ENCODE results near the gene UPK2.
A peak's percentile ranks its signal among the peaks of the same experiment; 100 is the strongest.

UPK2 gene

DNA sequence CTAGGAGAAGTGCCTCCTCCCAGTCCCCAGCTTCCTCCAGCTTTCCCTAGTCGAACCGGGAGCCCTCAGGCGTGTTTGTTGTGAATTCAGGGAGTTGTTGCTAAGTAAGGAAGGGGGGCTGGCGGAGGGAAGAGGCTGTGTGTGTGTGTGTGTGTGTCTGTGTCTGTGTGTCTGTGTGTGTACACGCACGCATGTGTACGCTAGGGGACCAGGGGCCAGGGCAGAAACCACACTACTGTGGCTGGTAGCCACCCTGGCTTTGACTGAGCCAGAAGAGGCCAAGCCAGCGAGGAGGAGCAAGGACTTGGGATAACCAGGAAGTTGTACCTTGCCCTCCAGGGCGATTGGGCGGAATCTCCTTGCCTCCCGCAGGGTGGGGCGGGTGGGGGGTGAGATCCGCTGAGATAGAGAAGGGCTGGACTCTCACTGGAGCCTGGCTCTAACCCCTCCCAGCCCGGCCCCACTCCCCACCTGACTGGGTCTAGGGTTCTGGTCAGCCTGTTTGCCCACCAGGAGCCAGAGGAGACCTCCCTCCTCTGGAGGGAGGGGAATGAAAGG, 37.9 kb upstream of the UPK2 start:
- TF ChIP-seq, protein P1, sequence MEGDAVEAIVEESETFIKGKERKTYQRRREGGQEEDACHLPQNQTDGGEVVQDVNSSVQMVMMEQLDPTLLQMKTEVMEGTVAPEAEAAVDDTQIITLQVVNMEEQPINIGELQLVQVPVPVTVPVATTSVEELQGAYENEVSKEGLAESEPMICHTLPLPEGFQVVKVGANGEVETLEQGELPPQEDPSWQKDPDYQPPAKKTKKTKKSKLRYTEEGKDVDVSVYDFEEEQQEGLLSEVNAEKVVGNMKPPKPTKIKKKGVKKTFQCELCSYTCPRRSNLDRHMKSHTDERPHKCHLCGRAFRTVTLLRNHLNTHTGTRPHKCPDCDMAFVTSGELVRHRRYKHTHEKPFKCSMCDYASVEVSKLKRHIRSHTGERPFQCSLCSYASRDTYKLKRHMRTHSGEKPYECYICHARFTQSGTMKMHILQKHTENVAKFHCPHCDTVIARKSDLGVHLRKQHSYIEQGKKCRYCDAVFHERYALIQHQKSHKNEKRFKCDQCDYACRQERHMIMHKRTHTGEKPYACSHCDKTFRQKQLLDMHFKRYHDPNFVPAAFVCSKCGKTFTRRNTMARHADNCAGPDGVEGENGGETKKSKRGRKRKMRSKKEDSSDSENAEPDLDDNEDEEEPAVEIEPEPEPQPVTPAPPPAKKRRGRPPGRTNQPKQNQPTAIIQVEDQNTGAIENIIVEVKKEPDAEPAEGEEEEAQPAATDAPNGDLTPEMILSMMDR (conservative IDR thresholded peaks at IDR 0.05; ENCODE audit: low read depth, low read length), result no peak
- DNase-seq (ENCODE audit: low read depth), result no peak

DNA sequence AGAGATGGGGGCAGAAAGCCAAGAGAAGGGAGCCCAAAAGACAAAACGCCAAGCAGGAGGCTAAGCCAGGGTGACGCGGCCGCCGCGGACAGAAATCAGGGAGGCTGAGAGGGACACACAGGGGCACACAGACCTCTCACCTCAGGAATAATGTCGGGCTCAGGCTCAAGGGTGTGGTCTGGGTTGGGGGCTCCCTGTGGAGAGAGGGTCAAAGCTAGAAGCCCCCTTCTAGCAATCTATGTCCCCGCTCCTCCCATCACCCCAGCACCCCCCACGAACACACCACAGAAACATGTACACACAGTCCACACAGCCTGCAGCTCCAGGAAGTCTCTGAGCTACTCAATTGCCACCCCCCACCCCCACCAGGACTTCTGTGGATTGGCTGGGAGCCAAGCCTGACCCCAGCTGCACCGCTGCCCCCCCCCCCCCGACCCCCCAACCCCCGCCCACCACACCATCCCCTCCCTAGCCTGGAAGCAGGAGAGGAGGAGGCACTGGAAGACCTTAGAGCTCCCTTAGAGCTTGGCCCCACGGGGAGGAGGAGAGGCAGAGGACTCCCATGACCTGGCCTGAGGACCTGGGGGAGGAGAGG, 37.3 kb upstream of the UPK2 start:
- TF ChIP-seq, protein P1 (conservative IDR thresholded peaks at IDR 0.05; ENCODE audit: low read depth, low read length), result no peak
- H3K4me3 ChIP-seq (ENCODE audit: low read length), result peak overlapping the region; percentile 99
- DNase-seq (ENCODE audit: low read depth), result no peak

More for the DNA sequence above, 37.9 kb upstream of the UPK2 start:
- peak overlapping the region; percentile 24 for H3K4me3 ChIP-seq (ENCODE audit: low read length)

DNA sequence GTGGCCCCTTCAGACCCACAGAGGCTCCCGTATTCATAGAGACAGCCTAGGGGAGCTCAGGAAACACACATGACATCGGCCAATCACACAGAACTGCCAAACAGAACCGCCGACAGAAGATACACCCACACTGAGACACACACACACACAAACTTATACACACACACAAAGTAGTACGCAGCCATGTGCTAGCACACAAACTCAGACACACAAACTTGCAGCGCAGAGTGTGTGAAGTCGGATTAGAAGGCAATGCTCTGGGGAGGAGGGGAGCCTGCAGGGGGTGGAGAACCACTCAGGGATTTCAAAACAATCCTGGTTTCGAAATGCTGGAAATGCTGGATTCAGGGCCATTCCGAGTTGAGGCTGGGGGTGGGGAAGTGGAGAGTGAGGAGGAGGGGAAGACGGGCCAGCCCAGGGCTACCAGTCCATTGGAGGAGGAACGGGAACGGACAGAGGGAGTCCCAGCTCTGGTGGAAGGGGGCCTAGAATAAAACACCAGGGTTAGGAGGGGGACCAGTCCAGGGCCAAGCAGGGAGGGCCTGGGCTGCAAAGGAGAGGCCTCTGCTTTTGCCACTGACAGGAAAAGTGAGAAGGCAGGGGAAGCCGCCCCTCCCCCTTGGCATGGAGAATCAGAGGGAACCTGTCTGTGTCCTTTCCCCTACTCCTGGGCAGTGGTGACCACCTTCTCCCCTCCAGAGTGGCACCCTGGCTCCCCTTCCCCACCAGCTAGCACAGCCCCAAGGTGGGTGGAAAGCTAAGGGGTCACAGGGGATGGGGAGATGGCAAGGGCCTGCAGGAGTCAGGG, 34.8 kb upstream of the UPK2 start:
- H3K4me3 ChIP-seq (ENCODE audit: low read length), result peak overlapping the region; percentile 99
- TF ChIP-seq, protein P1 (conservative IDR thresholded peaks at IDR 0.05; ENCODE audit: low read depth, low read length), result no peak
- DNase-seq (ENCODE audit: low read depth), result peak; percentile 82

DNA sequence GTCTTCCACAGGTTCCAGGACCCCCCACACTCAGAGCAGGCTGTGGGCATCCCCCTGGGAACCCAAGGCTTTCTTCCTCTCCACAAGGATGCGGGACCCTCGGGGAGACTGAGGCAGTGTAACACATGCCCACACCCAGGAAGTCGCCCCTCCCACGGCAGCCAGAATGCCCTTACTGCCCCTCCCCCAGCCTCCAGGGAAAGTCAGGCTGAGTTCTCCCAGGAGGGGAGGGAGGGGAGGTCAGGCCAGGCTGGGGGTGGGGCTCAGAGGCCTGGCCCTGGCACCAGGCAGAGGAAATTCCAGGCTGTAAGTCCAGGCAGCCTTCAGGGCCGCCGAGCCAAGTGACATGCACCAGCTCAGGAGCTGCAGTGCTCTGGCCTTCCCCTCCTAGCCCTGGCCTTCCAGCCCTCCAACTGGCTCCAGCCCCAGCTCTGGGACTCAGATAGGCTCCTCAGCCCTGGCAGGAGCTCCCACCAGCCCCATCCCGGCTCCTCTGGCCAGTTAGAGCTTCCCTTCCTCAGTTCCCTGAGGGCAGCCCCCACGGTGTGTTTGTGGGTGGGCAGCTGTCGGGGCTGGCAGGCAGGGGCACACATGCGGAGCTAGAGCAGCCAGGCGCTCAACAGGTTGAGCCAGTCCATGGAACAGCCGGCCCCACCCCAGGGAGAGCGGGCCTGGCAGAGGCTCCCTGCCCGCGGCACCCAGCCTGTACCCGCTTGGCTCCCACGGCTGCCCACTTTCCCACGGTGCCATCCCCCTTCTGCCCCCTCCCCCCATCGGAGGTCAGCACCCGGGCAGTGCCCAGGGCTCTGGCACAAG, 34.0 kb upstream of the UPK2 start:
- DNase-seq (ENCODE audit: low read depth), result peak; percentile 79
- TF ChIP-seq, protein P1 (conservative IDR thresholded peaks at IDR 0.05; ENCODE audit: low read depth, low read length), result no peak
- H3K4me3 ChIP-seq (ENCODE audit: low read length), result peak overlapping the region; percentile 99

DNA sequence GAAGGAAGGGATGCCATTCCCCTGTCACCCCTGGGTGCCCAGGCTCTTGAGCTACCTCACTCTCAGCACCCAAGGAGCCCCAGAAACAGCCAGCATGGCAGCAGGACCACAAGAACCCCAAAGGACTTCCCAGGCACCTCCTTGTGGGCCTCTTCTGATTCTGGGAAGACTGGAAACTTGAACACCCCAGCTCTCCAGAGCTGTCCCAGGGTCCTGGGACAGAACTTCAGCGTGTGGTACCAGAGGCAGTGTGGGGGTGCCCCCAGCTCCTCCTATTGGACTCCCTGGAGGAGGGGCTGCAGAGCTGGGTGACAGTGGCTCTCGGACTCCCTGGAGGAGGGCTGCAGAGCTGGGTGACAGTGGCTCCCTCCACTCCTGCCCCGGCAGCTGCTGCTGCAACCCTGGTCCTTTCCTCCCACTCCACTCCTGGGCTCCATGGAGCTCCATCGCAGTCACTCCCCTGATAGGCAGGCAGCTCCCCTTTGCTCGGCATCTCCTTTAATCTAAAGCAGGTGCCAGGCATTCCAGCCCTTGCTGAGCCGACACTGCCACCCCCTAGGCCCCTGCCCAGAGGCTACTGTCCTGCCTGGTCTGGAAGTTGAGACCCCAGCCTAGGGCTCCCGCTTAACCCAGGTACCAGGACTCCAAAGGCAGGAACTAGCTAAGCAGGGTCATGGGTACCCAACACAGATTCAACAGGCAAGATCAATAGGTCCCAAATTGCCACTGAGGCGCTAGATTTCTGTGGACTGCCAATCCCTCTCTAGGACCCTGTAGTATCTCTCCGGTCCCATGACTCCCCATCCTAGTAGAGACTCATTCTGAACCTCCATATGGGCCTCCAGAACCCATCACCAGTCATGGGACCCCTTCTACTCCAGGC, 33.1 kb upstream of the UPK2 start:
- TF ChIP-seq, protein P1 (conservative IDR thresholded peaks at IDR 0.05; ENCODE audit: low read depth, low read length), result no peak
- DNase-seq (ENCODE audit: low read depth), result no peak
- peak overlapping the region; percentile 99 for H3K4me3 ChIP-seq (ENCODE audit: low read length)

All from retinal pigment epithelial cell (primary cell).